Liver (tissue), 9 donors: ENCODE measurements around the gene MST1. TPM values are rescaled to one million over a fixed set of nuclear protein-coding genes. Genes with fewer than 3 reads are reported as not detected.

Experiments used
- DNase-seq: peaks from one replicate; pipeline ENCODE4 v3.0.0-alpha.2; 2017; ENCODE audit warnings: low spot score
- H3K27ac ChIP-seq, 2 donors: one replicate each; pipeline ENCODE4 v1.7.0; 2013; ENCODE audit warnings: inconsistent platforms in 2 of 2, low read length in 2 of 2, control low read depth in 1 of 2, low read depth in 1 of 2, mild to moderate bottlenecking in 1 of 2
- H3K27me3 ChIP-seq, 4 donors: one replicate each; pipeline versions ENCODE4 v1.6.1 to v1.7.0; 2013; ENCODE audit warnings: low read length in 3 of 4, inconsistent platforms in 1 of 4, mild to moderate bottlenecking in 1 of 4, moderate library complexity in 1 of 4; ENCODE audit not compliant: control insufficient read depth in 4 of 4, insufficient read depth in 4 of 4
- H3K36me3 ChIP-seq, 4 donors: one replicate each; pipeline versions ENCODE4 v1.6.1 to v1.7.0; 2013; ENCODE audit warnings: low read length in 3 of 4, mild to moderate bottlenecking in 3 of 4, low read depth in 1 of 4, moderate library complexity in 1 of 4; ENCODE audit not compliant: control insufficient read depth in 4 of 4, insufficient read depth in 3 of 4
- H3K4me1 ChIP-seq, 4 donors: one replicate each; pipeline versions ENCODE4 v1.6.1 to v1.7.0; 2013; ENCODE audit warnings: low read length in 3 of 4, mild to moderate bottlenecking in 3 of 4, moderate library complexity in 1 of 4; ENCODE audit not compliant: control insufficient read depth in 4 of 4, insufficient read depth in 4 of 4
- H3K4me3 ChIP-seq, 3 donors: one replicate each; pipeline versions ENCODE4 v1.6.1 to v1.7.0; 2013; ENCODE audit warnings: low read length in 3 of 3, control low read depth in 1 of 3, low read depth in 1 of 3, mild to moderate bottlenecking in 1 of 3
- H3K9ac ChIP-seq, 2 donors: one replicate each; pipeline ENCODE4 v1.7.0; 2013; ENCODE audit warnings: low read length in 2 of 2, mild to moderate bottlenecking in 2 of 2, moderate library complexity in 2 of 2, control low read depth in 1 of 2, low read depth in 1 of 2
- H3K9me3 ChIP-seq, 4 donors: one replicate each; pipeline versions ENCODE4 v1.6.1 to v1.7.0; 2013; ENCODE audit warnings: low read length in 3 of 4; ENCODE audit not compliant: control insufficient read depth in 4 of 4
- EGR1 ChIP-seq, 2 donors: IDR thresholded peaks; 2 replicates each; pipeline ENCODE4 v1.6.1; 2016 to 2018; ENCODE audit warnings: antibody characterized with exemption in 2 of 2, low read depth in 2 of 2
- FOXA1 ChIP-seq: IDR thresholded peaks from 2 replicates; pipeline ENCODE4 v1.6.1; 2016; ENCODE audit warnings: antibody characterized with exemption
- FOXA2 ChIP-seq: IDR thresholded peaks from 2 replicates; pipeline ENCODE4 v1.6.1; 2016; ENCODE audit warnings: antibody characterized with exemption
- GABPA ChIP-seq, 2 donors: IDR thresholded peaks in 1 of 2; conservative IDR thresholded peaks in 1 of 2; 2 replicates each; pipeline ENCODE4 v1.6.1; 2016; ENCODE audit warnings: antibody characterized with exemption in 2 of 2, mild to moderate bottlenecking in 1 of 2, moderate library complexity in 1 of 2
- HNF4A ChIP-seq, 2 donors: conservative IDR thresholded peaks; 2 replicates each; pipeline ENCODE4 v1.6.1; 2016; ENCODE audit warnings: antibody characterized with exemption in 2 of 2, mild to moderate bottlenecking in 2 of 2
- JUND ChIP-seq, 2 donors: IDR thresholded peaks; 2 replicates each; pipeline ENCODE4 v1.6.1; 2016; ENCODE audit warnings: antibody characterized with exemption in 2 of 2
- RAD21 ChIP-seq, 2 donors: IDR thresholded peaks; 2 replicates each; pipeline ENCODE4 v1.6.1; 2016; ENCODE audit warnings: antibody characterized with exemption in 2 of 2, mild to moderate bottlenecking in 2 of 2
- RXRA ChIP-seq, 2 donors: IDR thresholded peaks; 2 replicates each; pipeline ENCODE4 v1.6.1; 2017 to 2018; ENCODE audit warnings: antibody characterized with exemption in 2 of 2, mild to moderate bottlenecking in 1 of 2
- SP1 ChIP-seq: IDR thresholded peaks from 2 replicates; pipeline ENCODE4 v1.6.1; 2018; ENCODE audit warnings: antibody characterized with exemption, mild to moderate bottlenecking
- YY1 ChIP-seq: IDR thresholded peaks from 2 replicates; pipeline ENCODE4 v1.6.1; 2016; ENCODE audit warnings: antibody characterized with exemption, mild to moderate bottlenecking
- WGBS: extraction: QIAGEN DNeasy Blood & Tissue Kit; methylation state at CpG from one replicate; pipeline ENCODE4 v1.1.7; 2013; 5-methylcytosine and 5-hydroxymethylcytosine counted together
- polyA plus RNA-seq, 2 donors: library from polyadenylated mRNA; stranded (reverse) in 1 of 2; unstranded in 1 of 2; fragments of 200-250 nt in 1 of 2; fragments of >200 nt in 1 of 2; fragmentation: Nextera tagmentation in 1 of 2; extraction: Ambion mirVana in 1 of 2; gene quantifications; one replicate each; pipeline versions ENCODE4 v1.2.1 to v1.2.3, GENCODE V29; 2013 to 2015
- total RNA-seq, 2 donors: library from RNA; depleted of rRNA; stranded (reverse); fragments of >200 nt; gene quantifications; one replicate each; pipeline ENCODE4 v1.2.3, GENCODE V29; 2014
- TF ChIP-seq, protein P1 (sequence below): IDR thresholded peaks from 2 replicates; pipeline ENCODE4 v1.6.1; 2016; ENCODE audit warnings: antibody characterized with exemption
- TF ChIP-seq, protein P2 (sequence below): IDR thresholded peaks from 2 replicates; pipeline ENCODE4 v1.6.1; 2016; ENCODE audit warnings: antibody characterized with exemption
- TF ChIP-seq, protein P3 (sequence below): fragments of 150-350 bp; IDR thresholded peaks from 2 replicates; pipeline ENCODE4 v1.5.1; 2017; ENCODE audit warnings: improper control_type of control experiment, low read depth, low read length; ENCODE audit not compliant: missing input control
- TF ChIP-seq, protein P4 (sequence below): IDR thresholded peaks from 2 replicates; pipeline ENCODE4 v1.6.1; 2016; ENCODE audit warnings: antibody characterized with exemption
- donor health status: healthy.
- donor health status: healthy.
- donor health status: healthy.
- donor health status: healthy.
- donor health status: healthy.

Gene MST1
- 100 to 1,000 TPM; 262 to 551 TPM for total RNA-seq
- 100 to 1,000 TPM; 509 to 634 TPM for polyA plus RNA-seq

DNA sequence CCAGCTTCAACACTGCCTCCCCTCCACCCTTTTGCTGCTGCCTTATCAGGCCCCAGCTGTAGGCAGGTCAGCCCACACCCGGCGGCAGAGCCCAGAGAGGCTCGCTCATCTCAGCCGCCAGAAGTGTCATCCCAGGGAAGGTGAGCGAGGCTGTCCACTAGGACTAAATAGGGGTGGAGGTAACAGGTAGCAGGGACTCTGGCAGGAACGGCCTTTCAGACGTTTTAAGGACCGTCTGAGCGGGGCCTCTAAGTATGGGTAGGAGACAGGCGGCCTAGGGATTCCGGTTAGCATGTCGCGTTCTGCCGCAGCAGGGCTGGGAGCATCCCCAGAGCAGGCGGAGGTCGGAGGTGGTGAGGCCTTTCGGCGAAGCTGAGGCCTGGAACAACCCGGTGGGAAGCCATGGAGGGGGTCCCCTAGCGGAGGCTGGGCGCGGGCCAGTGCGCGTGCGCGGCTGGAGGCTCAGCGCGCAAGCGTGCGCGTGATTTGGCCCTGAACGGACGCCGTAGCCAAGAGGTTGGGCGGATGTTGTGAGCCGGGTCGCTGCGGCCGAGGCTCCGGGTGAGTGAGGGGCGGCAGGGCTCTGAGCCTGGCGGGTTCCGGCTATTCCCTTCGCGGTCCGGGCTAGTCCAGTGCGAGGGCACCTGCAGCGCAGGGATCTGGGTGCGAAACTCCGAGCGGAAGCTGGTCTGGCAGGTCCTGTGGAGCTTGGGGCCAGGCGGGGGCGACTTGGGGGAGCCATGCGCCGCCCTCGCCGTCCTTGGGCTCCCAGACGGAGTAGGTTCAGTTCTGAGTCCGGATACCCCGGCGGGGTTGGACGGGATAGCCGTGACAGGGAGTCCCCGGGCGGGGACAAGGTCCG, at the start of gene MST1, which contains the start of gene RNF123:
TSS of gene MST1 (minus strand) at position 429 of the 862 bp plus-strand sequence. CDS start 783 bp downstream, outside the sequence.
TSS of gene RNF123 (plus strand) at position 512 of the 862 bp plus-strand sequence. CDS start 1,609 bp downstream, outside the sequence.
- 1% methylated on average over 66 of the region's 66 CpGs for WGBS
- H3K4me1 ChIP-seq: peaks cover 8 to 36% (median 26%) of the 10 kb centered on the region in 4 donors

DNA sequence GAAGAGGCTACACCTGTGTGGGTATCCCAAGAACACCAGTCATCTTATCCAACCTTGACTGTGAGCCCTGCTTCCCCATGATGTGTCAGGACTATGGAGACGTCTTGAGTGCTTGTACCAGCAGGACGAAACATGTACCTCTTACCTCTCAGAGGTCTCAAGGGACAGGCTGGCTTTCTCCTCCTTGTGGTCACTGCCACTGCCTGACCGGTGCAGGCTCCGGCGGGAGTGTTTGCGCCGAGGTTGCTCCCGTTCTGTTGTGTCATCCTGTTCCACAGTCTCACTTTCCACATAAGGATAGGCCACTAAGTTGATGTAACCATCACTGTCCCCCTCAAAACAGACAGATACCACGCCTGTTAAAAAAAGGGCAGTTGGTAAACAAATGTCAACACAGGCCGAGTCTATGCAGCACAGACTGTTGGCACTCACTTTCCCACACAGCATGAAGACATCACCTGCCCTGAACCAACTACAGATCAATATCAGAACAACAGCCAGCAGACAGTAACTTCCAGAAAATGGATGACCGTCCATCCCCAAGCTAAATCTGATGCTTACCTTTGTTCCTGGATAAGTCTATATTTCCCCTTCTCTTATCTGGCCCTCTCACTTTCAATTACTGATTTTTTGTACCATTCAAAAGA, 48.9 kb upstream of the MST1 start:
- no peak overlapping the region for H3K4me3 ChIP-seq
- 77% methylated on average over 11 of the region's 11 CpGs for WGBS
- H3K27me3 ChIP-seq: no peaks in the 10 kb centered on the region
- TF ChIP-seq RAD21 (IDR thresholded peaks at IDR 0.05): peak in 1 of 2 donors; percentile 14
- TF ChIP-seq YY1: peak; percentile 92
- TF ChIP-seq, protein P1, sequence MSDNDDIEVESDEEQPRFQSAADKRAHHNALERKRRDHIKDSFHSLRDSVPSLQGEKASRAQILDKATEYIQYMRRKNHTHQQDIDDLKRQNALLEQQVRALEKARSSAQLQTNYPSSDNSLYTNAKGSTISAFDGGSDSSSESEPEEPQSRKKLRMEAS: peak; percentile 41
- no peak for TF ChIP-seq JUND (IDR thresholded peaks at IDR 0.05)
- TF ChIP-seq FOXA2: peak; percentile 68
- TF ChIP-seq HNF4A (conservative IDR thresholded peaks at IDR 0.05): peak in 1 of 2 donors; percentile 53
- no peak for TF ChIP-seq EGR1 (IDR thresholded peaks at IDR 0.05; ENCODE audit: low read depth in 2 of 2)
- peak in 1 of 2 donors; percentile 57 for TF ChIP-seq RXRA (IDR thresholded peaks at IDR 0.05)
- TF ChIP-seq, protein P2, sequence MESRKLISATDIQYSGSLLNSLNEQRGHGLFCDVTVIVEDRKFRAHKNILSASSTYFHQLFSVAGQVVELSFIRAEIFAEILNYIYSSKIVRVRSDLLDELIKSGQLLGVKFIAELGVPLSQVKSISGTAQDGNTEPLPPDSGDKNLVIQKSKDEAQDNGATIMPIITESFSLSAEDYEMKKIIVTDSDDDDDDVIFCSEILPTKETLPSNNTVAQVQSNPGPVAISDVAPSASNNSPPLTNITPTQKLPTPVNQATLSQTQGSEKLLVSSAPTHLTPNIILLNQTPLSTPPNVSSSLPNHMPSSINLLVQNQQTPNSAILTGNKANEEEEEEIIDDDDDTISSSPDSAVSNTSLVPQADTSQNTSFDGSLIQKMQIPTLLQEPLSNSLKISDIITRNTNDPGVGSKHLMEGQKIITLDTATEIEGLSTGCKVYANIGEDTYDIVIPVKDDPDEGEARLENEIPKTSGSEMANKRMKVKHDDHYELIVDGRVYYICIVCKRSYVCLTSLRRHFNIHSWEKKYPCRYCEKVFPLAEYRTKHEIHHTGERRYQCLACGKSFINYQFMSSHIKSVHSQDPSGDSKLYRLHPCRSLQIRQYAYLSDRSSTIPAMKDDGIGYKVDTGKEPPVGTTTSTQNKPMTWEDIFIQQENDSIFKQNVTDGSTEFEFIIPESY: peak; percentile 51
- TF ChIP-seq GABPA (IDR thresholded peaks at IDR 0.05 in 1 of 2, conservative IDR thresholded peaks at IDR 0.05 in 1 of 2): no peak
- peak; percentile 58 for TF ChIP-seq FOXA1
- peak overlapping the region in 1 of 2 donors; percentile 43 for H3K27ac ChIP-seq
- H3K4me1 ChIP-seq: peaks cover 0 to 8% (median 0%) of the 10 kb centered on the region in 4 donors
- H3K9ac ChIP-seq: no peak overlapping the region
- H3K9me3 ChIP-seq: no peaks in the 10 kb centered on the region
- H3K36me3 ChIP-seq: peaks cover 5 to 22% (median 17%) of the 10 kb centered on the region in 4 donors
- DNase-seq: no peak

More for the DNA sequence above, at the start of gene MST1, which contains the start of gene RNF123:
- Histone ChIP-seq H3K27ac (peak within 1 kb of the TSS; percentile 88 to 97), H3K9ac (peak within 1 kb of the TSS; percentile 84 to 99), H3K27me3 (no peaks in the 10 kb centered on the region), H3K9me3 (no peaks in the 10 kb centered on the region), H3K36me3 (peaks cover 2 to 6% (median 4%) of the 10 kb centered on the region in 4 donors), H3K4me3 (peak within 1 kb of the TSS; percentile 86 to 92 (median 92))
- DNase-seq: peak; percentile 89
- TF ChIP-seq, protein P3, sequence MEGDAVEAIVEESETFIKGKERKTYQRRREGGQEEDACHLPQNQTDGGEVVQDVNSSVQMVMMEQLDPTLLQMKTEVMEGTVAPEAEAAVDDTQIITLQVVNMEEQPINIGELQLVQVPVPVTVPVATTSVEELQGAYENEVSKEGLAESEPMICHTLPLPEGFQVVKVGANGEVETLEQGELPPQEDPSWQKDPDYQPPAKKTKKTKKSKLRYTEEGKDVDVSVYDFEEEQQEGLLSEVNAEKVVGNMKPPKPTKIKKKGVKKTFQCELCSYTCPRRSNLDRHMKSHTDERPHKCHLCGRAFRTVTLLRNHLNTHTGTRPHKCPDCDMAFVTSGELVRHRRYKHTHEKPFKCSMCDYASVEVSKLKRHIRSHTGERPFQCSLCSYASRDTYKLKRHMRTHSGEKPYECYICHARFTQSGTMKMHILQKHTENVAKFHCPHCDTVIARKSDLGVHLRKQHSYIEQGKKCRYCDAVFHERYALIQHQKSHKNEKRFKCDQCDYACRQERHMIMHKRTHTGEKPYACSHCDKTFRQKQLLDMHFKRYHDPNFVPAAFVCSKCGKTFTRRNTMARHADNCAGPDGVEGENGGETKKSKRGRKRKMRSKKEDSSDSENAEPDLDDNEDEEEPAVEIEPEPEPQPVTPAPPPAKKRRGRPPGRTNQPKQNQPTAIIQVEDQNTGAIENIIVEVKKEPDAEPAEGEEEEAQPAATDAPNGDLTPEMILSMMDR: peak; percentile 21
- peak; percentile 28 for TF ChIP-seq SP1
- TF ChIP-seq FOXA1: peak; percentile 35
- TF ChIP-seq, protein P4, sequence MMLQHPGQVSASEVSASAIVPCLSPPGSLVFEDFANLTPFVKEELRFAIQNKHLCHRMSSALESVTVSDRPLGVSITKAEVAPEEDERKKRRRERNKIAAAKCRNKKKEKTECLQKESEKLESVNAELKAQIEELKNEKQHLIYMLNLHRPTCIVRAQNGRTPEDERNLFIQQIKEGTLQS: no peak
- no peak for TF ChIP-seq EGR1 (IDR thresholded peaks at IDR 0.05; ENCODE audit: low read depth in 2 of 2)
- TF ChIP-seq, protein P2: peak; percentile 83
- TF ChIP-seq HNF4A (conservative IDR thresholded peaks at IDR 0.05): no peak
- TF ChIP-seq, protein P1: no peak
- TF ChIP-seq GABPA (IDR thresholded peaks at IDR 0.05 in 1 of 2, conservative IDR thresholded peaks at IDR 0.05 in 1 of 2): peak in 1 of 2 donors; percentile 84
- TF ChIP-seq RXRA (IDR thresholded peaks at IDR 0.05): no peak
- peak in 1 of 2 donors; percentile 32 for TF ChIP-seq RAD21 (IDR thresholded peaks at IDR 0.05)
- TF ChIP-seq YY1: peak; percentile 73
